BLaER1 (cell line): ENCODE results near the gene PVALB.

Source experiments
- H3K27ac ChIP-seq: shearing (Covaris generic); formaldehyde crosslinking; 2 replicates; pipeline ENCODE4 v1.8.1; 2022
- H3K27me3 ChIP-seq: shearing (Covaris generic); formaldehyde crosslinking; 2 replicates; pipeline ENCODE4 v1.8.1; 2022
- H3K36me3 ChIP-seq: shearing (Covaris generic); formaldehyde crosslinking; 2 replicates; pipeline ENCODE4 v1.8.1; 2022
- H3K4me1 ChIP-seq: shearing (Covaris generic); formaldehyde crosslinking; 2 replicates; pipeline ENCODE4 v1.8.1; 2022
- H3K4me2 ChIP-seq: shearing (Covaris generic); formaldehyde crosslinking; 2 replicates; pipeline ENCODE4 v1.8.1; 2022
- H3K4me3 ChIP-seq: shearing (Covaris generic); formaldehyde crosslinking; 2 replicates; pipeline ENCODE4 v1.8.1; 2022
- H3K9ac ChIP-seq: shearing (Covaris generic); formaldehyde crosslinking; 2 replicates; pipeline ENCODE4 v1.8.1; 2022
- H3K9me3 ChIP-seq: shearing (Covaris generic); formaldehyde crosslinking; 2 replicates; pipeline ENCODE4 v1.8.1; 2022
- H4K20me1 ChIP-seq: shearing (Covaris generic); formaldehyde crosslinking; 2 replicates; pipeline ENCODE4 v1.8.1; 2022
- Cebpa-rat ChIP-seq: shearing (Covaris generic); IDR thresholded peaks from 2 replicates; pipeline ENCODE4 v1.8.1; 2022

Gene PVALB

GRCh38 chr22:36768616-36769015, 48.2 kb downstream of the PVALB start:
- Histone ChIP-seq H3K4me3 (no peak overlapping the region), H3K27ac (no peak overlapping the region), H3K9ac (no peak overlapping the region), H3K36me3 (peaks cover 23% of the 10 kb centered on the region), H3K27me3 (no peaks in the 10 kb centered on the region), H3K4me2 (peak overlapping the region; percentile 94), H4K20me1 (0 out of 2 replicates have a peak, but pooled peaks cover 9% of the 10 kb centered on the region), H3K9me3 (0 out of 2 replicates have a peak, but pooled peaks cover 2% of the 10 kb centered on the region), H3K4me1 (peaks cover 85% of the 10 kb centered on the region)
- TF ChIP-seq Cebpa-rat, result no peak

- Histone ChIP-seq H3K27ac (no peak overlapping the region), H3K4me2 (peak overlapping the region; percentile 94), H3K9me3 (peaks cover 7% of the 10 kb centered on the region), H3K4me1 (peaks cover 81% of the 10 kb centered on the region), H3K9ac (no peak overlapping the region), H3K4me3 (no peak overlapping the region), H3K36me3 (peaks cover 28% of the 10 kb centered on the region), H4K20me1 (0 out of 2 replicates have a peak, but pooled peaks cover 9% of the 10 kb centered on the region), H3K27me3 (no peaks in the 10 kb centered on the region)
- no peak for TF ChIP-seq Cebpa-rat
Measured at GRCh38 chr22:36768141-36768540, 48.7 kb downstream of the PVALB start.

GRCh38 chr22:36767035-36767775, 49.6 kb downstream of the PVALB start:
- H4K20me1 ChIP-seq, result 0 out of 2 replicates have a peak, but pooled peaks cover 9% of the 10 kb centered on the region
- peak overlapping the region; percentile 94 for H3K4me2 ChIP-seq
- no peak overlapping the region for H3K9ac ChIP-seq
- H3K4me1 ChIP-seq, result peaks cover 71% of the 10 kb centered on the region
- peak overlapping the region; percentile 51; the same call in 1 of the 2 replicates for H3K27ac ChIP-seq
- peaks cover 16% of the 10 kb centered on the region for H3K9me3 ChIP-seq
- peaks cover 37% of the 10 kb centered on the region for H3K36me3 ChIP-seq
- no peak overlapping the region for H3K4me3 ChIP-seq
- no peak for TF ChIP-seq Cebpa-rat
- no peaks in the 10 kb centered on the region for H3K27me3 ChIP-seq

GRCh38 chr22:36765943-36766450, 50.8 kb downstream of the PVALB start:
- no peaks in the 10 kb centered on the region for H3K27me3 ChIP-seq
- H3K4me2 ChIP-seq, result peak overlapping the region; percentile 94
- no peak overlapping the region for H3K4me3 ChIP-seq
- H3K9ac ChIP-seq, result no peak overlapping the region
- H3K9me3 ChIP-seq, result peaks cover 17% of the 10 kb centered on the region
- no peak for TF ChIP-seq Cebpa-rat
- H3K4me1 ChIP-seq, result peaks cover 59% of the 10 kb centered on the region
- peaks cover 40% of the 10 kb centered on the region for H3K36me3 ChIP-seq
- 0 out of 2 replicates have a peak, but pooled peaks cover 9% of the 10 kb centered on the region for H4K20me1 ChIP-seq
- no peak overlapping the region for H3K27ac ChIP-seq

- no peak overlapping the region for H3K27ac ChIP-seq
- peaks cover 40% of the 10 kb centered on the region for H3K36me3 ChIP-seq
- H3K9ac ChIP-seq, result no peak overlapping the region
- H3K4me3 ChIP-seq, result no peak overlapping the region
- H3K4me1 ChIP-seq, result peaks cover 53% of the 10 kb centered on the region
- 0 out of 2 replicates have a peak, but pooled peaks cover 9% of the 10 kb centered on the region for H4K20me1 ChIP-seq
- no peak for TF ChIP-seq Cebpa-rat
- H3K27me3 ChIP-seq, result no peaks in the 10 kb centered on the region
- H3K9me3 ChIP-seq, result peaks cover 17% of the 10 kb centered on the region
- H3K4me2 ChIP-seq, result peak overlapping the region; percentile 94
Measured at GRCh38 chr22:36765131-36765942, 51.5 kb downstream of the PVALB start.

- H3K4me3 ChIP-seq, result no peak overlapping the region
- H3K9ac ChIP-seq, result no peak overlapping the region
- H4K20me1 ChIP-seq, result 0 out of 2 replicates have a peak, but pooled peaks cover 9% of the 10 kb centered on the region
- no peaks in the 10 kb centered on the region for H3K27me3 ChIP-seq
- peaks cover 50% of the 10 kb centered on the region for H3K4me1 ChIP-seq
- no peak for TF ChIP-seq Cebpa-rat
- no peak overlapping the region for H3K27ac ChIP-seq
- H3K9me3 ChIP-seq, result peaks cover 17% of the 10 kb centered on the region
- no peak overlapping the region for H3K4me2 ChIP-seq
- peaks cover 40% of the 10 kb centered on the region for H3K36me3 ChIP-seq
Measured at GRCh38 chr22:36764641-36765040, 52.2 kb downstream of the PVALB start.

GRCh38 chr22:36764060-36764459, 52.8 kb downstream of the PVALB start:
- Histone ChIP-seq H3K4me2 (no peak overlapping the region), H3K27me3 (no peaks in the 10 kb centered on the region), H3K27ac (no peak overlapping the region), H3K9ac (no peak overlapping the region), H3K4me3 (no peak overlapping the region), H3K4me1 (peaks cover 50% of the 10 kb centered on the region), H3K36me3 (peaks cover 40% of the 10 kb centered on the region), H4K20me1 (0 out of 2 replicates have a peak, but pooled peaks cover 5% of the 10 kb centered on the region), H3K9me3 (peaks cover 17% of the 10 kb centered on the region)
- no peak for TF ChIP-seq Cebpa-rat

GRCh38 chr22:36763576-36763975, 53.3 kb downstream of the PVALB start:
- peaks cover 50% of the 10 kb centered on the region for H3K4me1 ChIP-seq
- H3K4me3 ChIP-seq, result no peak overlapping the region
- H4K20me1 ChIP-seq, result 0 out of 2 replicates have a peak, but pooled peaks cover under 1% of the 10 kb centered on the region
- H3K4me2 ChIP-seq, result no peak overlapping the region
- H3K27ac ChIP-seq, result no peak overlapping the region
- TF ChIP-seq Cebpa-rat, result no peak
- H3K36me3 ChIP-seq, result peaks cover 40% of the 10 kb centered on the region
- H3K27me3 ChIP-seq, result no peaks in the 10 kb centered on the region
- H3K9me3 ChIP-seq, result peaks cover 17% of the 10 kb centered on the region
- no peak overlapping the region for H3K9ac ChIP-seq

- H4K20me1 ChIP-seq, result no peaks in the 10 kb centered on the region
- no peak overlapping the region for H3K27ac ChIP-seq
- no peak overlapping the region for H3K9ac ChIP-seq
- H3K4me1 ChIP-seq, result peaks cover 50% of the 10 kb centered on the region
- H3K36me3 ChIP-seq, result peaks cover 40% of the 10 kb centered on the region
- peaks cover 17% of the 10 kb centered on the region for H3K9me3 ChIP-seq
- no peaks in the 10 kb centered on the region for H3K27me3 ChIP-seq
- TF ChIP-seq Cebpa-rat, result no peak
- no peak overlapping the region for H3K4me3 ChIP-seq
- no peak overlapping the region for H3K4me2 ChIP-seq
Measured at GRCh38 chr22:36762687-36763260, 54.1 kb downstream of the PVALB start.
